GM12892 (cell line): Measurements from ENCODE around the gene ST6GAL1.

Source experiments
- POLR2A ChIP-seq: IDR thresholded peaks from 2 replicates; pipeline ENCODE4 v1.6.1; 2011; ENCODE audit warnings: low read depth, low read length, control low read depth
- POLR2AphosphoS5 ChIP-seq: IDR thresholded peaks from 2 replicates; pipeline ENCODE4 v1.6.1; 2011; ENCODE audit warnings: low read depth, low read length, control low read depth
- TAF1 ChIP-seq: IDR thresholded peaks from 2 replicates; pipeline ENCODE4 v1.6.1; 2011; ENCODE audit warnings: low read depth, mild to moderate bottlenecking, control low read depth, low read length, borderline replicate concordance

GRCh38 chr3:186986406-186986805 lies 56.1 kb downstream of the ST6GAL1 start:
- TF ChIP-seq POLR2A (no peak), POLR2AphosphoS5 (no peak), TAF1 (no peak)
